GM21367 (cell line): ENCODE data around the gene PRR9.
"Not testable (repeated sequence)": the region's sequence is repeated elsewhere in the genome, so short reads cannot be mapped to it uniquely, and the experiment has no call there.

Experiments
- ATAC-seq: cut with Tn5 transposase; IDR thresholded peaks from one replicate; pipeline ENCODE4 v1.9.1; 2021; ENCODE audit not compliant: unreplicated experiment

PRR9 gene

DNA sequence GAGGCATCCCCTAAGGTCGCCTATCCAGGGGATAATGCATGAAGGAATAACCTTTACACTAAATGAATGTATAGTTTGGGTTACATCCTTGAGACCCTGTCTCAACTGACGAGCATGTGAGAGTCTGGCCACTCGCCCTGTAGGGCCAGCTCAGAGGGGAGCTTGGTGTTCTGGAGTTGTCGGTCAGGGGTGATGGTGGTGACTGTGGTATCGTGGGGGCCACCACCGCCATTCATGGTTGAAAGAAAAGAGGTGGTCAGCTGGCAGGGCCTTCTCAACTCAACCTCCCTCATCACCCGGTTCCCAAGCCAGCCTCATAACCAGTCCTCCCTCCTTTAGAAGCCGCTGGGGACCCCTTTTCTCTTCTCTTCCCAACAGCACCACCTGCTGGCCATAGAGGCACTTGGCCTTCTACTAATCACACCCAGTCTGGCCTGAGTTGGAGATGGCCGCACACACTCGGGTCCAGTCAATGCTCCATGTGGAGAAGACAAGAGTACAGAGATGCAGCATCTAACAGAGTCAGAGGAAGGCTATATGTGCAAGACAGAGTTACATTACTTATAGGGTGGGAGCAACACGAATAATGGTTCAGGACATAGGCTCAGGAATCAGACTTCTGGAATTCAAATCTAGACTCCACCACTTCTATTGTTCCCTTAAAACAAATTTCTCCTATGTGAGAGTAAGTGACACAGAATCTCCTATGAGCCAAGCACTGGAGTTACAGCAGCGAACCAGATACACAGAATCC is 11.9 kb downstream of the PRR9 start:
- ATAC-seq: not testable (repeated sequence)

DNA sequence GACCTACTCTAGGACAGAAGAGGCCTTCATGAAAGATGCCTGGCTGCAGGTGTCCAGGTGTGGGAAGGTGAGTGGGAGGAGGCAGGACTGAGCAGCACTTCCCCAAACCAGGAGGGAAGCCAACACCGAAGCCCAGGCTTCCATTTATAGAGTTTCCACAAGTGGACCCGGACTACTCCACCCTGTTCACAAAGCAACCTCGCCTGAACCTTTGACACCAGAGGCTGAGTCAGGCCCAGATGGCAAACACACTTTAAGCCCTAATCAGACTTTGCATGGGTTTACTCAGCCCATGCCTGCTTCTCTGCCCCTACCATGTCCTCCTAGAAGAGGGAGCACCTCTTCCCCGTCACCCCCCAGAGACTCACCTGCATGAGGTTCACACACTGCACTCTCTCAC is 14.0 kb downstream of the PRR9 start:
- no peak for ATAC-seq

- no peak for ATAC-seq
Measured at GRCh38 chr1:153231785-153232184, 14.4 kb downstream of the PRR9 start.

- ATAC-seq: no peak
Measured at GRCh38 chr1:153232553-153232952, 15.2 kb downstream of the PRR9 start.

- ATAC-seq: no peak
Measured at GRCh38 chr1:153233448-153233847, 16.1 kb downstream of the PRR9 start.

GRCh38 chr1:153238527-153238926 is 21.1 kb downstream of the PRR9 start:
- no peak for ATAC-seq

DNA sequence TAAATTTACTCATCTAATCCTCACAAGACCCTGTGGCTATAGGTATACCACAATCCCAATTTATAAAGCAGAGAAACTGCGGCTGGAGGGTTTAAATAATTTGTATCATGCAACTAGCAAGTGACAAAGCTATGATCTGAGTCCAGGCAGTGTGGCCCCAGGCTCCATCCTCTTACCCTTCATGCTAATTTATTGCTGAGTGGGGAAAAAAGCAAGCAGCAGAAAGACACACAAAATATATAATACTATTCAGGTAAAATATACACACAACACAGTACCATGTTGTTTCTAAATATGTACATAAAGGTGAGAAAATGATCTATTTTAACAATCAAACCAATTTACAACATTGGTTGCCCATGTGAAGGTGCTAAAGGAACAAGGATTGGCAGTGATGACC is 24.8 kb downstream of the PRR9 start:
- ATAC-seq: no peak

GRCh38 chr1:153245466-153245865 is 28.1 kb downstream of the PRR9 start:
- ATAC-seq: no peak

DNA sequence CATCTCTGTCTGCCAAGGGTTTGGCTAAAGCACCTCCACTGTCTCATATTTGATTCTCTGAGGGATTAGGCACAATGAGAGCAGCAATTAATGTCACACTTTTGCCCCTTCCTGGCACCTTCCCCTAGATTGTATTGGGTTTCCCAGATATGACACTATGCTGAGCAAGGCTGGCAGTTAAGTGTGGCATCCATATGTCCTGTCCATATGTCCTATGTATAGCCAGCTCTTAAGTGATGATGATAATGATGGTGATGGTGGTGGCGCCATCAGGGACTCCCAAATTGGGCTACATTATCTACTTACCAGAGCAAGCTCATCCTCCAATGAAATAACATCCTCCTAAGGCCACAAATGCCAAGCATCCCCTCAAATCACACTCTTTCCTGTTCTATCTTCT is 28.6 kb downstream of the PRR9 start:
- ATAC-seq: no peak

DNA sequence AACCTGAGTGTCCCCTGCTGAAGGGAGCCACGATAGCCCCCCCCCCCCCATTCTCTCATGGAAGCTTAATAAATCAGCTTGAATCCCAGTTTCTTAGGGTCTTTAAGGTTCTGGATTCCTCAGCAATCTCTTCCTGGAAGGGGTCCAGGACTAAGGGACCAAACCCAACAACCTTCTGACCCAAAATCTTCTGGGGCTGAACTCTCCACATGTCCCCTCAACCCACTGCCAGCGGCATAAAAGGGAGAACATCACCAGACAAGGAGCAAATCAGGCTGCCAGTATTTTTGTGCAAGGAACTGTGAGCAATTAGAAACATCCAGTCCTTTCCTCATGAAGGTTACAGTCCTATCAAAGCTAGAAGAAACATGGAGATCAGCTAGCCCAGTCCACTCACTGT is 29.4 kb downstream of the PRR9 start:
- ATAC-seq: no peak

GRCh38 chr1:153248176-153248879 is 30.9 kb downstream of the PRR9 start:
- no peak for ATAC-seq

DNA sequence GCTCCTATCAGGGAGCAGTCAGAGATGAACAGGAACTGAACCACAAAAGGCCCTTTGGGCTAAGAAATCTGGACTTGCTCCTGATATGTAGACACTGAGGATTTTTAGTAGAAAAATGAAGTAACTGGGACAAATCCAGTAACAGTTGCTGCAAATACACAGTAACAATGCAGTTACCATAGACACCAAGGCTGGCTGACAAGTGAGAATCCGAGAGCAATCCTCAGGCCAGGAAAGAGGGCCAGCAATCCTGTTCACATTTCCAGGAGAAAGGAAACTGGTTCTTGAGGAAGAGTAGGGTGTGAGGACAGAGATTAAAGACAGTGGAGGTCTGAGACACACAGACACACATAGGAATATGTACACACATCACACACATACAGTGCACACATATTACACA is 32.8 kb downstream of the PRR9 start:
- ATAC-seq: no peak

GRCh38 chr1:153251087-153251486 is 33.7 kb downstream of the PRR9 start:
- no peak for ATAC-seq

GRCh38 chr1:153251562-153251961 is 34.2 kb downstream of the PRR9 start:
- no peak for ATAC-seq

- no peak for ATAC-seq
Measured at GRCh38 chr1:153251988-153252387, 34.6 kb downstream of the PRR9 start.

- ATAC-seq: no peak
Measured at GRCh38 chr1:153253076-153253475, 35.7 kb downstream of the PRR9 start.

GRCh38 chr1:153253693-153254092 is 36.3 kb downstream of the PRR9 start:
- no peak for ATAC-seq

DNA sequence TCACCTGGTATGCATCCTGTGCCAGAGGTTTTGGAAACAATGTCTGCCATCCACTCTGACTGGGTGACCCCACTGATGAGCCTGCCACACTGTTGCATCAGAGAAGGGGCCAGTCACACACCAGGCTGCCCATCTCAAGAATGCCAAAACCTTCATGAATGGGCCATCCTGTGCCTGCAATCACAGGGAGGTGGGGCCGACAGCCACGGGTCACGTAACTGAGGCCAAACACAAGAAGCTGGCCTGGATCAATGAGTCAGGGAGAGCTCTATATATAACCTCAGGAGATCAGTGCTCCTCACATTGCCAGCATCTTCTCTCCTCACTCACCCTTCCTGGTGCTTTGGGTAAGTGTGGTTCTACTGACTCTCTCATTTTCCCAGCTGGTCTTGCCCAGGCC is 42.0 kb downstream of the PRR9 start, which contains the start of gene LORICRIN:
LORICRIN (plus strand) TSS at position 301 of the 400 bp plus-strand sequence. CDS start 1,263 bp downstream, outside the sequence.
- no peak for ATAC-seq

DNA sequence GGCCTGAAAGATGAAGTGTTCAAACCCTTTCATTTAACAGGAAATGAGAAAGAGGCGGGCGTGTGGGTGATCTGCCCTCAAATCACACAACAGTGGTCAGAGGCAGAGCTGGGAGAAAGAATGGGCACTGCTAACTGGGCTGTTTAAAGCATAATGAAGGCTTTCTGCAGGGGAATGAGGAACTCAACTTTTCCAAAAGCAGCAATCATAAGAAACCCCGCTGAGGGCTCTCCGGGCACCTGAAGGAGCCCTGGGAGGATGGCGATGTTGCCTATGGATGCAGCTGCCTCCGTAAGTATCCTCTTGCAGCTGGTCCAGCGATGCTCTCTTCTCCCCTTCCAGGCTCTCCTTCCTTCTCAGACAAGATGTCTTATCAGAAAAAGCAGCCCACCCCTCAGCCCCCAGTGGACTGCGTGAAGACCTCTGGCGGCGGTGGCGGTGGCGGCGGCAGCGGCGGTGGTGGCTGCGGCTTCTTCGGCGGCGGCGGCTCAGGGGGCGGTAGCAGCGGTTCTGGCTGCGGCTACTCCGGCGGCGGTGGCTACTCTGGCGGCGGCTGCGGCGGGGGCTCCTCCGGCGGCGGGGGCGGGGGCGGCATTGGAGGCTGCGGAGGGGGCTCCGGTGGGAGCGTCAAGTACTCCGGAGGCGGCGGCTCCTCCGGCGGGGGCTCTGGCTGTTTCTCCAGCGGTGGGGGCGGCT is 43.3 kb downstream of the PRR9 start:
- no peak for ATAC-seq

GRCh38 chr1:153261281-153262069 is 44.1 kb downstream of the PRR9 start:
- ATAC-seq: no peak

DNA sequence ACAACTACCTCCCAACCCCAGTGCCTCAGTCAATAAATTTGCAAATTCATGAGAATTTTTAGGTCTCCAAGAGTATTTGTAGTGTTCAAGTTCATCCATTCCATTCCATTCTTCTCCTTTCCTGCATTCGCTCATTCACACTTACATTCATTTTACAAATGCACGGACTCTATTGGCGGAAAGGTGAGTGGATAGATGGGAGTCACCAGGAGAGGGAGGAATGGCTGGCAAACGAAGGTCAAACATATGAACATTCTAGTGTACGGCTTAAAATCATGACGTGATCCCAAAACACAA is 44.6 kb downstream of the PRR9 start:
- ATAC-seq: no peak
